Measurements from ENCODE around the gene GTF3C6. TPM values are rescaled to one million over a fixed set of nuclear protein-coding genes. Genes with fewer than 3 reads are reported as not detected.
A peak's percentile ranks its signal among the peaks of the same experiment; 100 is the strongest.

GTF3C6 gene
- total and polyA plus RNA-seq, 2 experiments from 2014 or later: 63.1 to 106 TPM

- Histone ChIP-seq H3K9me2 (replicated peaks; ENCODE audit: insufficient read depth) (no peaks in the 10 kb centered on the region), H3K27me3 (no peaks in the 10 kb centered on the region), H3K36me3 (replicated peaks; ENCODE audit: insufficient read depth, low read depth) (no peaks in the 10 kb centered on the region), H3K27ac (no peak overlapping the region), H3K4me3 (no peak overlapping the region), H3K4me1 (ENCODE audit: insufficient read depth) (peaks cover 10% of the 10 kb centered on the region), H2AFZ (no peak overlapping the region), H4K20me1 (ENCODE audit: insufficient read depth, poor library complexity, severe bottlenecking) (no peaks in the 10 kb centered on the region), H3K4me2 (no peak overlapping the region), H3K79me2 (no peaks in the 10 kb centered on the region), H3K9me3 (ENCODE audit: low read depth) (no peaks in the 10 kb centered on the region)
- TF ChIP-seq EZH2phosphoT487 (IDR thresholded peaks at IDR 0.05; ENCODE audit: low read depth, severe bottlenecking, unreplicated experiment): no peak
- peak; percentile 66 for TF ChIP-seq CTCF (IDR thresholded peaks at IDR 0.05; ENCODE audit: poor library complexity)
- whole genome bisulfite sequencing (ENCODE audit: low lambda C conversion rate, missing lambda C conversion rate): 58% methylated on average over 8 of the region's 8 CpGs
- peak; percentile 58 for DNase-seq (ENCODE audit: low spot score)
Observed at GRCh38 chr6:110949679-110950285, 8.7 kb upstream of the GTF3C6 start.

GRCh38 chr6:110950440-110950839 lies 8.1 kb upstream of the GTF3C6 start:
- peaks cover 10% of the 10 kb centered on the region for H3K4me1 ChIP-seq (ENCODE audit: insufficient read depth)
- no peak overlapping the region for H3K27ac ChIP-seq
- no peaks in the 10 kb centered on the region for H3K9me3 ChIP-seq (ENCODE audit: low read depth)
- H3K4me2 ChIP-seq: no peak overlapping the region
- H3K9me2 ChIP-seq (replicated peaks; ENCODE audit: insufficient read depth): no peaks in the 10 kb centered on the region
- H3K27me3 ChIP-seq: no peaks in the 10 kb centered on the region
- H3K79me2 ChIP-seq: no peaks in the 10 kb centered on the region
- H3K4me3 ChIP-seq: no peak overlapping the region
- H2AFZ ChIP-seq: no peak overlapping the region
- H3K36me3 ChIP-seq (replicated peaks; ENCODE audit: insufficient read depth, low read depth): no peaks in the 10 kb centered on the region
- no peaks in the 10 kb centered on the region for H4K20me1 ChIP-seq (ENCODE audit: insufficient read depth, poor library complexity, severe bottlenecking)
- DNase-seq (ENCODE audit: low spot score): no peak
- TF ChIP-seq EZH2phosphoT487 (IDR thresholded peaks at IDR 0.05; ENCODE audit: low read depth, severe bottlenecking, unreplicated experiment): no peak
- TF ChIP-seq EZH2 (IDR thresholded peaks at IDR 0.05; ENCODE audit: borderline replicate concordance): no peak
- TF ChIP-seq CTCF (IDR thresholded peaks at IDR 0.05; ENCODE audit: poor library complexity): no peak

- no peaks in the 10 kb centered on the region for H3K9me2 ChIP-seq (replicated peaks; ENCODE audit: insufficient read depth)
- no peak overlapping the region for H3K27ac ChIP-seq
- no peaks in the 10 kb centered on the region for H3K9me3 ChIP-seq (ENCODE audit: low read depth)
- H3K79me2 ChIP-seq: no peaks in the 10 kb centered on the region
- no peaks in the 10 kb centered on the region for H4K20me1 ChIP-seq (ENCODE audit: insufficient read depth, poor library complexity, severe bottlenecking)
- DNase-seq (ENCODE audit: low spot score): no peak
- peaks cover 10% of the 10 kb centered on the region for H3K4me1 ChIP-seq (ENCODE audit: insufficient read depth)
- no peak overlapping the region for H3K4me3 ChIP-seq
- WGBS (ENCODE audit: low lambda C conversion rate, missing lambda C conversion rate): 72% methylated on average over 1 of the region's 1 CpG
- no peak overlapping the region for H3K4me2 ChIP-seq
- H3K36me3 ChIP-seq (replicated peaks; ENCODE audit: insufficient read depth, low read depth): no peaks in the 10 kb centered on the region
- H2AFZ ChIP-seq: no peak overlapping the region
- H3K27me3 ChIP-seq: no peaks in the 10 kb centered on the region
- TF ChIP-seq CTCF (IDR thresholded peaks at IDR 0.05; ENCODE audit: poor library complexity) (no peak), EZH2 (IDR thresholded peaks at IDR 0.05; ENCODE audit: borderline replicate concordance) (no peak), EZH2phosphoT487 (IDR thresholded peaks at IDR 0.05; ENCODE audit: low read depth, severe bottlenecking, unreplicated experiment) (no peak)
Observed at GRCh38 chr6:110951008-110951407, 7.5 kb upstream of the GTF3C6 start.
